GM12878 (cell line): Measurements from ENCODE around the gene ADAMTSL2. TPM values are rescaled to one million over a fixed set of nuclear protein-coding genes. Genes with fewer than 3 reads are reported as not detected.

Experiments used
- ATAC-seq: fragments of 200-7000 bp; cut with Tn5 transposase; 3 replicates; pipeline ENCODE4 v1.9.1; 2020; ENCODE audit warnings: mild to moderate bottlenecking, moderate library complexity
- BruUV-seq: library from RNA; stranded (reverse); fragments of 400-500 nt; replicated peaks from 2 replicates; lab custom pipeline; 2021; lab: Mats Ljungman, UMichigan
- CTCF ChIA-PET: fragments of 300-600 bp; sonication (Branson Sonifier 250); formaldehyde crosslinking; extraction: SDS; loops from one replicate; lab custom pipeline; 2021; ENCODE audit warnings: inconsistent platforms; lab: Yijun Ruan, JAX
- POLR2A ChIA-PET: fragments of 350-600 bp; formaldehyde crosslinking; extraction: SDS; loops from one replicate; lab custom pipeline; 2021; ENCODE audit warnings: inconsistent platforms; lab: Charles Lee
- RAD21 ChIA-PET: fragments of 300-600 bp; sonication (Branson Sonifier 250); formaldehyde crosslinking; loops from one replicate; lab custom pipeline; 2023; ENCODE audit warnings: antibody characterized with exemption; ENCODE audit not compliant: unreplicated experiment; lab: Charles Lee
- SMC1A ChIA-PET: fragments of 300-600 bp; sonication (Branson Sonifier 250); formaldehyde crosslinking; loops from one replicate; lab custom pipeline; 2023; ENCODE audit not compliant: unreplicated experiment, uncharacterized antibody; lab: Charles Lee
- DNase-seq: peaks from one replicate; pipeline ENCODE4 v3.0.0-alpha.2; 2011; ENCODE audit warnings: low read depth, low spot score
- FAIRE-seq: peaks from 3 replicates; lab custom pipeline; 2011; peaks lifted over from hg19 to GRCh38; lab: Jason Lieb, UNC
- H2AFZ ChIP-seq: 2 replicates; pipeline ENCODE4 v1.6.0; 2011; ENCODE audit warnings: low read depth, low read length, control low read depth; ENCODE audit not compliant: control insufficient read depth
- H3K27ac ChIP-seq: 2 replicates; pipeline ENCODE4 v1.5.1; 2011; ENCODE audit warnings: control low read depth; ENCODE audit not compliant: control insufficient read depth, insufficient read depth
- H3K27me3 ChIP-seq, 2 experiments: replicated peaks in 1 of 2; 2 replicates each; pipeline versions ENCODE4 v1.6.0 to v1.6.1; 2011; ENCODE audit warnings: low read length in 1 of 2; ENCODE audit not compliant: control insufficient read depth in 2 of 2, insufficient read depth in 2 of 2
- H3K36me3 ChIP-seq, 2 experiments: 2 replicates each; pipeline ENCODE4 v1.5.1; 2011; ENCODE audit warnings: low read length in 1 of 2; ENCODE audit not compliant: control insufficient read depth in 2 of 2, insufficient read depth in 2 of 2
- H3K4me1 ChIP-seq: 2 replicates; pipeline ENCODE4 v1.6.1; 2011; ENCODE audit warnings: mild to moderate bottlenecking, low read length, moderate library complexity, mixed read lengths; ENCODE audit not compliant: control insufficient read depth, insufficient read depth
- H3K4me2 ChIP-seq: 2 replicates; pipeline ENCODE4 v1.6.0; 2011; ENCODE audit warnings: control low read depth; ENCODE audit not compliant: control insufficient read depth, insufficient read depth
- H3K4me3 ChIP-seq: fragments of 200-600 bp; sonication (generic); 2 replicates; pipeline ENCODE4 v1.5.1; 2016
- H3K79me2 ChIP-seq: 2 replicates; pipeline ENCODE4 v1.6.0; 2011; ENCODE audit warnings: low read length; ENCODE audit not compliant: control insufficient read depth, insufficient read depth
- H3K9ac ChIP-seq: 2 replicates; pipeline ENCODE4 v1.8.0; 2011; ENCODE audit warnings: low read length, control low read depth, mixed read lengths; ENCODE audit not compliant: control insufficient read depth, insufficient read depth
- H3K9me3 ChIP-seq: replicated peaks from 3 replicates; pipeline ENCODE4 v1.5.1; 2011; ENCODE audit warnings: mild to moderate bottlenecking, low read length; ENCODE audit not compliant: control insufficient read depth, insufficient read depth
- H4K20me1 ChIP-seq: 2 replicates; pipeline ENCODE4 v1.6.0; 2011; ENCODE audit not compliant: control insufficient read depth, insufficient read depth
- EGR1 ChIP-seq, 2 experiments: IDR thresholded peaks; 1 replicate in 1 of 2; 2 replicates in 1 of 2; pipeline ENCODE4 v1.6.1; 2011 to 2012; ENCODE audit warnings: low read depth in 2 of 2, low read length in 2 of 2, borderline replicate concordance in 1 of 2, mild to moderate bottlenecking in 1 of 2, moderate library complexity in 1 of 2
- MEF2B ChIP-seq: fragments of 450-650 bp; IDR thresholded peaks from 2 replicates; pipeline ENCODE4 v1.6.1; 2018; ENCODE audit warnings: mild to moderate bottlenecking, moderate library complexity; ENCODE audit not compliant: partially characterized antibody, poor library complexity, severe bottlenecking
- RBBP5 ChIP-seq: fragments of 200-600 bp; sonication (generic); conservative IDR thresholded peaks from 2 replicates; pipeline ENCODE4 v1.6.1; 2016
- SMC3 ChIP-seq: IDR thresholded peaks from 2 replicates; pipeline ENCODE4 v1.6.1; 2011; ENCODE audit warnings: low read length, improper control_type of control experiment, borderline replicate concordance
- WGBS: methylation state at CpG from one replicate; pipeline ENCODE4 v1.1.6; 2016; ENCODE audit warnings: low lambda C conversion rate; ENCODE audit not compliant: insufficient replicate concordance, insufficient coverage; ENCODE audit errors: missing lambda C conversion rate; 5-methylcytosine and 5-hydroxymethylcytosine counted together
- in situ Hi-C: fragments of 300-500 bp; cut with MboI; formaldehyde crosslinking; loops from 9 replicates; pipeline ENCODE4 v1.14.3; 2018; ENCODE audit warnings: mixed read lengths
- intact Hi-C: fragments of 100-400 bp; cut with micrococcal nuclease; formaldehyde crosslinking; loops from one replicate; pipeline ENCODE4 v1.14.2; 2022; ENCODE audit not compliant: unreplicated experiment
- polyA plus RNA-seq, 11 experiments: library from polyadenylated mRNA; depleted of rRNA in 4 of 11; unstranded in 6 of 11; stranded (reverse) in 5 of 11; fragments of >200 nt; fragmentation: Nextera tagmentation in 4 of 11; fragmentation: Illumina TruSeq in 1 of 11; extraction: Ambion mirVana in 4 of 11; extraction: Trizol in 1 of 11; gene quantifications; 1 replicate in 1 of 11; 2 replicates in 10 of 11; pipeline versions ENCODE4 v1.2.1 to v1.2.3, GENCODE V29; 2011 to 2016; ENCODE audit warnings: inconsistent platforms in 2 of 11, missing spikeins in 2 of 11, low read depth in 1 of 11
- total RNA-seq, 4 experiments: library from RNA; depleted of rRNA in 3 of 4; stranded (reverse); fragments of >200 nt in 3 of 4; fragmentation: Illumina TruSeq in 1 of 4; extraction: Trizol in 1 of 4; gene quantifications; 2 replicates each; pipeline versions ENCODE4 v1.2.1 to v1.2.3, GENCODE V29; 2013 to 2021

The ADAMTSL2 gene
- total and polyA plus RNA-seq, 10 of the 15 experiments (the other 5 are each of a cell fraction or from before 2014, with no cell fraction given) = 0.07 TPM; not detected in 9

DNA sequence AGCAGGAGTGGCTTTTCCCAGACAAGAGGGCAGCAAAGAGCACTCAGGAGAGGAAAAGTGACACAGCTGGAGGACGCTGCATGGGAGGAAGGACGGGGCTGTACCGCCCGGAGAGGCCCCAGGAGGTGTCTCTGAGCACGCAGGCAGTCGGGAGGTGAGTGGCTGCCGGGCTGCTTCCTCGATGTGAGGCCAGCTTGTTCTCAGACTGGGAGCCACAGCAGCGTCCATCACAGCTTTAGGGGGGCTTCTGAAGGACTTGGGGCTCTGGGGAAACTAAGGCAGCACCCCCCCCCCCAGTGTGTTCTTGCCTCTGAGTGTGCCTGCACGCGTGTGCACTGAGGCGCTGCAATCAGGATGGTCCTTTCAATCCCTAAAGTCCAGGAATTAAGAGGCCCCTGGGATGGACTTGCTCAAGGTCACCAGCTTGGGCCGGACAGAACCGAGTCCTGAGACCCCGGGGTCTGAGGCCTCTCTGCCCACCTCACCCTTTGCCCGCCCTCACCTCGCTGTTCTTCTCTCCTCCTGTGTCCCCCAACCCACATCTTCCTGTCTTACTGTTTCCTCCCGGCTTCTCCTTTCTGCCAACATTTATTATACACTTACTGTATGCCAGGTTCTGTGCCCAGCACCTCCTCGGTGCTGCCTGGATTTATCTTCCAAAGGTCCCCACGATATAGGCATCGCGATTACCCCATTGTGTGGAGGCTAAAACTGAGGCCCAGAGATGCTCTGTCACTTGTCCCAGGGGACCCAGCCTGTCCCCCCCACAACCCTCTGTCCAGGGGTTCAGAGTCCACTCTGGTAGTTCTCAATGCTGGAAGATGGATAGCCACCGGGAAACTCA is 41.7 kb downstream of the ADAMTSL2 start:
- in situ Hi-C loops (no loop called here), intact Hi-C loops (no loop called here)
- SMC1A ChIA-PET = no interaction called here
- ATAC-seq (no peak), DNase-seq (no peak), FAIRE-seq (no peak)
- Histone ChIP-seq H3K4me1 (no peaks in the 10 kb centered on the region; the same call in 1 of the 2 replicates), H3K4me3 (no peak overlapping the region), H3K79me2 (no peaks in the 10 kb centered on the region), H3K27ac (no peak overlapping the region), H3K9me3 (no peaks in the 10 kb centered on the region), H3K27me3 (peaks cover 9 to 14% of the 10 kb centered on the region in 2 experiments; a peak in 3 of 4 replicates), H2AFZ (no peak overlapping the region), H3K36me3 (no peaks in the 10 kb centered on the region), H3K4me2 (no peak overlapping the region), H3K9ac (no peak overlapping the region), H4K20me1 (no peaks in the 10 kb centered on the region; the same call in 1 of the 2 replicates)
- CTCF ChIA-PET = interaction anchor here (0.8 to 1.2 kb wide), 2 partner anchors 16 to 36 kb away, joined by 3 to 4 read pairs; no protein-coding TSS in a partner anchor
- POLR2A ChIA-PET = interaction anchor here (0.6 kb wide), 1 partner anchor 596 kb away, joined by 3 read pairs; no protein-coding TSS in a partner anchor
- no TSS peak for BruUV-seq
- 44% methylated on average over 23 of the region's 23 CpGs for WGBS
- RAD21 ChIA-PET = no interaction called here
- TF ChIP-seq MEF2B (peak; percentile 26), RBBP5 (no peak)

DNA sequence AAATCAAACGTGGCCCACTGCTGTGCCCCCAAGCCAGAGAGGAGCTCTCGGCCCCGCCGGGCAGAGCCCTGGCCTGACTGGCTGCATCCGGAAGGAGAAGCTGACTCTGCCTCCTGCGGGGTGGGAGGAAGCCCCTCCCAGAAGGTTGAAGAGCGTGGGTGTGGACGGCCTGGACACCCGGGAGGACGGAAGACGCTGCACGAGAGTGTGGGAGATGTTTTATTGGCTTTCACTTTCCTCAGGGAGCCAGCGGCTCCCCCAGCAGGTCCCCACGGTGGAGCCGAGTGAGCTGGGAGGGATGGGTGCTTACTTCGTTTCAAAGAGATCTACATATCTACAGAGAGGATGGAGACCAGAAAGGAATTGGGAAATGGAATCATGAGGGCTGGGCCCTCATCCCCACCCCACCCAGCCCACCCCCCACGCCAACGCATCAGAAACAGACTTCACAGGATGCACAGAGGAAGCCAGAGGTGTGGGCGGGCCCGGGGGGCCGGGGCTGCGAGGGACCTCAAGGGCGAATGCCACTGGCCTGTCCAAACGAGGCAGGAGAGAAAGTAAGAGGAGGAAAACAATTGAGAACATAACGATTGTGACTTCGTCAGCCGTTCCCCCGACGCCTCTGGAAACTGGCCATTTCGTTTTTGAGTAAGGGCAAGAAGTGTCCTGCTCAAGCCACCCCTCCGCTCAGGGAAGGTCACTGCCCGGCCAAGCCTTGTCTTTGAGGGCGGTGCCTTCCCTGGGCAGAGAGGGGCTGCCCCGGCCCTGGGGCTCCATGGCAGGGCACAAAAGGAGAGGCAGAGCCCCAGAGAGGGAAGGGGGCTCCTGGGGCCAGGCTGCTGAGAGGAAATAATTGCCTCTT is 42.6 kb downstream of the ADAMTSL2 start:
- TF ChIP-seq SMC3 (no peak), EGR1 (IDR thresholded peaks at IDR 0.05; ENCODE audit: borderline replicate concordance in 1 of 2, low read depth in 2 of 2, low read length in 2 of 2) (peak in 1 of 2 experiments; percentile 42; a peak in 1 of 3 replicates)
- intact Hi-C loops (no loop called here), in situ Hi-C loops (no loop called here)
- ChIA-PET POLR2A (no interaction called here), RAD21 (no interaction called here), CTCF (no interaction called here), SMC1A (no interaction called here)
- no peak for ATAC-seq
- H3K79me2 ChIP-seq = no peaks in the 10 kb centered on the region
- no peak overlapping the region for H3K4me2 ChIP-seq
- WGBS = 7% methylated on average over 32 of the region's 34 CpGs
- no peak overlapping the region for H3K4me3 ChIP-seq
- peaks cover 9 to 18% of the 10 kb centered on the region in 2 experiments; a peak in 3 of 4 replicates for H3K27me3 ChIP-seq
- BruUV-seq = no TSS peak
- no peak overlapping the region for H3K9ac ChIP-seq
- no peak overlapping the region for H2AFZ ChIP-seq
- no peaks in the 10 kb centered on the region for H3K9me3 ChIP-seq
- no peaks in the 10 kb centered on the region for H3K36me3 ChIP-seq
- H4K20me1 ChIP-seq = no peaks in the 10 kb centered on the region; the same call in 1 of the 2 replicates
- DNase-seq = no peak
- FAIRE-seq = no peak
- H3K27ac ChIP-seq = no peak overlapping the region
- no peaks in the 10 kb centered on the region; the same call in 1 of the 2 replicates for H3K4me1 ChIP-seq
